ENCODE measurements around the gene INTS1.

The INTS1 gene

GRCh38 chr7:1422512-1423263, 81.5 kb downstream of the INTS1 start:
- no peaks in the 10 kb centered on the region for H3K36me3 Mint-ChIP-seq
- H3K27me3 Mint-ChIP-seq, result peaks cover 69% of the 10 kb centered on the region
- no peaks in the 10 kb centered on the region for H3K9me3 Mint-ChIP-seq
- CTCF ChIA-PET, result interaction anchor here (0.7 to 1.3 kb wide), 2 partner anchors 10 to 229 kb away, joined by 3 to 10 read pairs; no protein-coding TSS in a partner anchor
- no peak overlapping the region for H3K4me3 Mint-ChIP-seq
- no peak overlapping the region for H3K27ac Mint-ChIP-seq
- H3K4me1 Mint-ChIP-seq, result peaks cover 15% of the 10 kb centered on the region
- no peak for DNase-seq

- DNase-seq, result no peak
- CTCF ChIA-PET, result interaction anchor here (1.3 kb wide), 1 partner anchor 10 kb away, joined by 10 read pairs; no protein-coding TSS in a partner anchor
- Mint-ChIP-seq H3K9me3 (no peaks in the 10 kb centered on the region), H3K4me1 (peaks cover 22% of the 10 kb centered on the region), H3K27ac (no peak overlapping the region), H3K36me3 (no peaks in the 10 kb centered on the region), H3K4me3 (no peak overlapping the region), H3K27me3 (peaks cover 75% of the 10 kb centered on the region)
Measured at GRCh38 chr7:1421946-1422345, 82.2 kb downstream of the INTS1 start.

DNA sequence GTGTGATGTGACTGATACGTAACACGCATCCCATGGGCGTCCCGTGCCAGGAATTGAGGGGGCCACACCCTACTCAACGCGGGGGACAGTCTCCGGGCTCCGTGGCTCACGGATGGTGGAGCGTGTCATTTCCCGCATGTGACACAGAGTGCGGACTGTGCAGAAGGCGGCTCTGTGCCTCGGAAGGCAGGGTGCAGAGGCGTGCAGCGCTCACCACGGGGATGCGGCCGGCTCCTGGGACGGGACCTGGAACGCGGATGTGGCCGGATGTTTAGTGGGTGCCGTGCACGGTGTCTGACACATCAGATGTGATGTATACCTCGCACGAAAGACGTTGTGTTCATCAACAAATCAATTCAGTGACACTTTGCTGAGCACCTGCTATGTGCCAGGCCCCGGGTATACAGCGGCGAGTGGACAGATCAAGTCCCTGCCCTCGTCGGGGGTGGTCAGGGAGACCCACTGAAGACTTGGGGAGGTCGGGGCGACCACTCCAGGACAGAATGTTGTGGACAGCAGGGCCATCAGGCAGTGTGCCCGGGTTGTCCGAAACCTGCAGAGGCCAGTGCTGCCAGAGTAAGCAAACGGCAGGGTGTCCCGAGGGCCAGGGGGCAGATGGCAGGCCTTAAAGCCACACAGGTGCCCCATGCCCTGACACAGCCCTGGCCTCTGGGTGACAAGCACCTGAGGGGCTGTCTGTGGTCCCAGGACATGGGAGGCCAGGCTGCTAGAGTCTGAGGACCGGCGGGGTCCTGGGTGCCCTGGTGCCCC, 83.0 kb downstream of the INTS1 start:
- CTCF ChIA-PET, result no interaction called here
- peaks cover 80% of the 10 kb centered on the region for H3K27me3 Mint-ChIP-seq
- peaks cover 24% of the 10 kb centered on the region for H3K4me1 Mint-ChIP-seq
- H3K9me3 Mint-ChIP-seq, result no peaks in the 10 kb centered on the region
- no peaks in the 10 kb centered on the region for H3K36me3 Mint-ChIP-seq
- no peak overlapping the region for H3K27ac Mint-ChIP-seq
- DNase-seq, result no peak
- no peak overlapping the region for H3K4me3 Mint-ChIP-seq
